Dendritic cell treated with granulocyte-macrophage colony-stimulating factor and Interleukin-4, amounts not matched to agents 40 ng/mL and 50 ng/mL, for 4 days (primary cell): ENCODE measurements around the gene CYP2W1.
"Not testable (repeated sequence)": the region's sequence is repeated elsewhere in the genome, so short reads cannot be mapped to it uniquely, and the experiment has no call there.

Experiments used
- H3K27ac Mint-ChIP-seq: one replicate; pipeline ENCODE4 v1.8.0; 2022; ENCODE audit warnings: mild to moderate bottlenecking, mixed read lengths
- H3K27me3 Mint-ChIP-seq: one replicate; pipeline ENCODE4 v1.8.0; 2022; ENCODE audit warnings: mild to moderate bottlenecking, mixed read lengths
- H3K36me3 Mint-ChIP-seq: one replicate; pipeline ENCODE4 v1.8.0; 2022; ENCODE audit warnings: low read depth, mixed read lengths
- H3K4me1 Mint-ChIP-seq: one replicate; pipeline ENCODE4 v1.8.0; 2022; ENCODE audit warnings: low read depth, mixed read lengths
- H3K4me3 Mint-ChIP-seq: one replicate; pipeline ENCODE4 v1.8.0; 2022; ENCODE audit warnings: mild to moderate bottlenecking, moderate library complexity, mixed read lengths
- H3K9me3 Mint-ChIP-seq: one replicate; pipeline ENCODE4 v1.8.0; 2022; ENCODE audit warnings: mixed read lengths
- intact Hi-C: fragments of 100-400 bp; cut with micrococcal nuclease; formaldehyde crosslinking; loops from one replicate; pipeline ENCODE4 v1.15.0; 2022

Gene CYP2W1

DNA sequence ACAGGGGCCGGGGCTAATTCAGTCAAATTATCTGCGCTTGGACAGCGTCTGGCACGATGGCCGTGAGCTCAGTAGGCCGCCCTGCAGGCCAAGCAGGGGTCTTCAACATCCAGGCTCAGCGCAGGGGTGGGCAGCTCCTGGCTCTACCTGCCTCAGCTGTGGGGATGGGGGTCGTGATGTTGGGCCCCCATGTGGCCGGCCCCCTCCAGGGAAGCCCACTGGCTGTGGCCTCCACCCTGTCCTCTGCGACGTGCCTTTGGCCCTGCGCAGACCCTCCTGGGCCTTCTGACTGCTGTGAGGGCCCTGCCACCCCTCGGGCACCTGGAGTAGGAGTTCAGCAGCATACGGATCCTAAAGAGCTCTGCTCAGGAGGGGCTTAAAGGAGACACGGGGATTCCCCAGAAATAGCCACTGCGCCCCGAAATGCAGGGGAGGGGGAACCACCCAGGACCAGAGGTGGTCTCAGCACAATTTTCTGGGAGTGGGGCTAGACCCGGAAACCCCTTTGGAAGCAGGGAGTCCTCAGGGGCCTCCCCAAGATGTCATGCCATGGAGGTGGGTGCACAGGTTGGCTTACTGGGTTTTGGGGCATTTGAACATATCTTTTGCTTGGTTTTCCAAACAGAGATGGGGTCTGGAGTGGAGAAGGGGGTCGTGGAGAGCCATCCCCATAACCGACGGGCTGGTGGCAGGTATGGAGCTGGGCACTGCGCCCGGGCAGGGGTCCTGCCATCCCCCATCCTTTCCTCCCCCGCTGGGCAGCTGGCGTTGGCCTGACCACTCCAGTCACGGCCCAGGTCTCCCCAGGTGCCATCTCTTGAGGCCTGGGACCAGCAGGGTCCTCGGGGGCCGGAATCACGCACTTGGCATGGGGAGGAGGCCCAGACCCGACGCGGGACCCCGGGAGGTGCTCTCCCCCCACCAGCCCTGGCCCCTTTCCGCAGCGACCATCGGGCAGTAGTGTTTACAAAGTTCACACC, 24.5 kb upstream of the CYP2W1 start:
- H3K27ac Mint-ChIP-seq: peak overlapping the region; percentile 60
- no peaks in the 10 kb centered on the region for H3K9me3 Mint-ChIP-seq
- intact Hi-C loops: no loop called here
- peaks cover 38% of the 10 kb centered on the region for H3K27me3 Mint-ChIP-seq
- no peaks in the 10 kb centered on the region for H3K36me3 Mint-ChIP-seq
- H3K4me3 Mint-ChIP-seq: peak overlapping the region; percentile 4
- H3K4me1 Mint-ChIP-seq: peaks cover 60% of the 10 kb centered on the region

GRCh38 chr7:959271-959670, 23.7 kb upstream of the CYP2W1 start:
- Mint-ChIP-seq H3K36me3 (no peaks in the 10 kb centered on the region), H3K27ac (no peak overlapping the region), H3K27me3 (peaks cover 40% of the 10 kb centered on the region), H3K4me1 (peaks cover 68% of the 10 kb centered on the region), H3K4me3 (no peak overlapping the region), H3K9me3 (no peaks in the 10 kb centered on the region)
- intact Hi-C loops: no loop called here

- peaks cover 72% of the 10 kb centered on the region for H3K4me1 Mint-ChIP-seq
- H3K36me3 Mint-ChIP-seq, H3K4me3 Mint-ChIP-seq, H3K9me3 Mint-ChIP-seq, intact Hi-C loops: not testable (repeated sequence)
- peak overlapping the region; percentile 38 for H3K27ac Mint-ChIP-seq
- peaks cover 40% of the 10 kb centered on the region for H3K27me3 Mint-ChIP-seq
Observed at GRCh38 chr7:959740-960139, 23.2 kb upstream of the CYP2W1 start.

GRCh38 chr7:960269-960871, 22.6 kb upstream of the CYP2W1 start:
- Mint-ChIP-seq H3K4me3 (peak overlapping the region; percentile 10), H3K36me3 (no peaks in the 10 kb centered on the region), H3K27ac (peak overlapping the region; percentile 38), H3K9me3 (no peaks in the 10 kb centered on the region), H3K27me3 (peaks cover 36% of the 10 kb centered on the region), H3K4me1 (peaks cover 75% of the 10 kb centered on the region)
- intact Hi-C loops: no loop called here

- H3K36me3 Mint-ChIP-seq, H3K4me3 Mint-ChIP-seq, intact Hi-C loops, H3K9me3 Mint-ChIP-seq: not testable (repeated sequence)
- peak overlapping the region; percentile 38 for H3K27ac Mint-ChIP-seq
- peaks cover 36% of the 10 kb centered on the region for H3K27me3 Mint-ChIP-seq
- H3K4me1 Mint-ChIP-seq: peaks cover 76% of the 10 kb centered on the region
Observed at GRCh38 chr7:960972-961371, 22.0 kb upstream of the CYP2W1 start.

GRCh38 chr7:961546-962400, 21.2 kb upstream of the CYP2W1 start:
- peaks cover 80% of the 10 kb centered on the region for H3K4me1 Mint-ChIP-seq
- intact Hi-C loops: no loop called here
- H3K27me3 Mint-ChIP-seq: peaks cover 35% of the 10 kb centered on the region
- no peaks in the 10 kb centered on the region for H3K9me3 Mint-ChIP-seq
- peak overlapping the region; percentile 52 for H3K27ac Mint-ChIP-seq
- no peak overlapping the region for H3K4me3 Mint-ChIP-seq
- peaks cover 8% of the 10 kb centered on the region for H3K36me3 Mint-ChIP-seq

GRCh38 chr7:962401-963081, 20.4 kb upstream of the CYP2W1 start:
- H3K27ac Mint-ChIP-seq: peak overlapping the region; percentile 83
- H3K4me1 Mint-ChIP-seq: peaks cover 81% of the 10 kb centered on the region
- peaks cover 16% of the 10 kb centered on the region for H3K36me3 Mint-ChIP-seq
- intact Hi-C loops: no loop called here
- H3K4me3 Mint-ChIP-seq: no peak overlapping the region
- H3K9me3 Mint-ChIP-seq: no peaks in the 10 kb centered on the region
- H3K27me3 Mint-ChIP-seq: peaks cover 35% of the 10 kb centered on the region

- peaks cover 25% of the 10 kb centered on the region for H3K36me3 Mint-ChIP-seq
- H3K27ac Mint-ChIP-seq: peak overlapping the region; percentile 83
- peak overlapping the region; percentile 65 for H3K4me3 Mint-ChIP-seq
- intact Hi-C loops: no loop called here
- peaks cover 35% of the 10 kb centered on the region for H3K27me3 Mint-ChIP-seq
- H3K4me1 Mint-ChIP-seq: peaks cover 81% of the 10 kb centered on the region
- H3K9me3 Mint-ChIP-seq: no peaks in the 10 kb centered on the region
Observed at GRCh38 chr7:963236-964078, 19.5 kb upstream of the CYP2W1 start.

DNA sequence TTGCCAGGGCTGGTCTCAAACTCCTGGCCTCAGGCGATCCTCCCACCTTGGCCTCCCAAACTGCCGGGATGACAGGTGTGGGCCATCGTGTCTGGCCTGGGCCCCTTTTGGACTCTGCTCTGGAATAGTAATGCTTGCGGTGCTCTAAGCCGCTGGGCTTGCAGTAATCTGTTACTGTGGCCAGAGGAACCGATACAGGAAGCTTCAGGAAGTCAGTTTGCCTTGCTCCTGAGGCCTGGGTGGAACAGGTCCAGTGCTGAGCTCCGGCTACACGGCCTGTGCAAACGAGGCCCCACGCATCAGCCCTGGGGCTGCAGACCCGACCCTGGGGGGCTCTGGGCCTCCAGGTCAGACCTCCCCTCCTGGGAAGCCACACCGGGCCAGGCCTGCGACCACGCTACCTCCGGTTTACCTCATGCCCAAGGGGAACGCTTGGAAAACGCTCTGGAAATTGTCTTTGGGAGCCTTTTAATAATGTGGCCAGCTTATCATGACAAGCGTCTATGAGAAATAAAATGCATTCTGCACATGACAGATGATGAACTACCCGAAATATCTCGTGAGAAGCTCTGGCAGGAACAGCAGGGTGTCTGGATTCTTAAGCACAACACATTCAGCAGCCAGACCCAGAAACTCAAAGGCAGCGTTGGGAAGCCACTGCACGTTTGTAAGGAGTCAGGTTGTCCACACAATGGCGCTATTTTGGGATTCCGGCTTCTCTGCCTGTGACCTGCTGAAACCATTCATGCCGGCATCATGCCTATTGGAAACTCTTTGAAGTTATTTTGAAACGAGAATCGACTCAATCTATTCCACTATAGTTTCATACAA, 18.4 kb upstream of the CYP2W1 start:
- Mint-ChIP-seq H3K4me3 (peak overlapping the region; percentile 51), H3K36me3 (peaks cover 36% of the 10 kb centered on the region), H3K27ac (peak overlapping the region; percentile 83), H3K9me3 (no peaks in the 10 kb centered on the region), H3K4me1 (peaks cover 87% of the 10 kb centered on the region), H3K27me3 (peaks cover 25% of the 10 kb centered on the region)
- intact Hi-C loops: no loop called here

DNA sequence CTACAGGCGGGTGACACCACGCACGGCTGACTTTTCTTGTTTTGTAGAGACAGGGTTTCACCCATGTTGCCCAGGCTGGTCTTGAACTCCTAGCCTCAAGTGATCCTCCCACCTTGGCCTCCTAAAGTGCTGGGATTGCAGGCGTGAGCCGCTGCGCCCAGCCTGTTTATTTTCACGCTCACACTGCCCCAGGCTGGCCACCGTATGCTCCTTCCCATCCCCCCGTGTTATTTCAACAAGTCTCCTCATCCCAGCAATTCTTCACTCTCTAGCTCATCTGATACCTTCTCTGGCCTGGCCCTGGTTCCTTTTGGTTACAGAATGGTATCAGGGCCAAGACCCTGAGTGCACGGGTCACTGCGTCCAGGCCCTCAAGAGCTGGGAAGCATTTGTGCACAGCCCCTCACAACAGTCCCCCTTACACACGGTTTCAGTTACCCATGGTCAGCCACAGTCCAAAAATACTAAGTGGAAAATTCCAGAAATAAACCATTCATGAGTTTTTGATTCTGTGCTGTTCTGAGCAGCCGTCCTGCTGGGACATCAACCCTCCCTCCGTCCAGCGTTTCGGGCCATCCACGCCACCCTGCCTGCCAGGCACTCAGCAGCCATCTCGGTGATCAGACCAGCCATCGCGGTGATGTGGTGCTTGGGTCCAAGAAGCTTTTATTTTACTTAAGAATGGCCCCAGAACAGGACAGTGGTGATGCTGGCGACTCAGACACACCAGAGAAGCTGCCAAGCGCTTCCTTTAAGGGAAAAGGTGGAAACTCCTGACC, 16.5 kb upstream of the CYP2W1 start:
- H3K4me1 Mint-ChIP-seq: peaks cover 87% of the 10 kb centered on the region
- H3K4me3 Mint-ChIP-seq: no peak overlapping the region
- intact Hi-C loops: no loop called here
- peaks cover 13% of the 10 kb centered on the region for H3K27me3 Mint-ChIP-seq
- peaks cover 55% of the 10 kb centered on the region for H3K36me3 Mint-ChIP-seq
- peak overlapping the region; percentile 83 for H3K27ac Mint-ChIP-seq
- H3K9me3 Mint-ChIP-seq: no peaks in the 10 kb centered on the region

DNA sequence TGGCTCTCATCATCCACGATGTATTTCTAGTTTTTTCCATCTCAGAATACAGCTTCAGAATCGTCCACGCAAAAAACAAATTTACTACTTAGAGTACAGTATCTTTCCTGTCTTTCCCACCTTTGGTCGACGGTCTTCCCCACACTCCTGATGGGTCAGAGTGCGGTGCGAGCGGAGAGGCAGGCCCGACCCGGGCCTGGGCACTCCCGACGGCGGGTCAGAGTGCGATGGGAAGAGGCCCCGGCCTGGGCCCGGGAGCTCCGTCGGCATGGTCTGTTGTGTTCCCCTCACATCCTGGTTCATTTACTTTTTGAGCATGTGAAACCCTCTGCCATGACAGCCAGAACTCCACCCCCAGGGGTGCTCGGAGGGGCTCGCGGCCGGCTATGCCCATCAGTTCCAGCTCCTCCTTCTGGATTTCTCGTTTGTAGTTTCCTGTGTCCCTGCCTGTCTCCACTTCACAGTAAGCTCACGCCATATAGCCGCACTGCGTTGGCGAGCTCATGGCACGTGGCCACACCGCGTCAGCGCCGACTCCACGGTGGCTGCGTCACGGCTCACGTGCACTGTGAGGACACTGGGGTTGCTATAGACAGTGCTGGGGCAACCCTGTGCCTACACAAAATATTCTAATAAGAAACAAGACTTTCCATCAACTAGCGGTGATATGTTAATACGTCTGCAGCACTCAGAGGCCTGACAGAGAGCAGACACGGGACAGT, 15.5 kb upstream of the CYP2W1 start:
- Mint-ChIP-seq H3K27ac (peak overlapping the region; percentile 48), H3K4me1 (peaks cover 89% of the 10 kb centered on the region), H3K27me3 (peaks cover 6% of the 10 kb centered on the region), H3K4me3 (peak overlapping the region; percentile 39), H3K36me3 (peaks cover 66% of the 10 kb centered on the region), H3K9me3 (no peaks in the 10 kb centered on the region)
- intact Hi-C loops: no loop called here
